LNCAP (cell line): ENCODE results near the gene CCDC85C.

Experiments used
- CTCF ChIP-seq: fragments of 450-650 bp; IDR thresholded peaks from 2 replicates; pipeline ENCODE4 v1.5.1; 2017; ENCODE audit warnings: mild to moderate bottlenecking

Gene CCDC85C

GRCh38 chr14:99564926-99565259, 39.1 kb downstream of the CCDC85C start:
- no peak for TF ChIP-seq CTCF

GRCh38 chr14:99564256-99564925, 39.6 kb downstream of the CCDC85C start:
- TF ChIP-seq CTCF = no peak

- TF ChIP-seq CTCF = no peak
Measured at GRCh38 chr14:99563749-99564129, 40.3 kb downstream of the CCDC85C start.

GRCh38 chr14:99562856-99563748, 40.9 kb downstream of the CCDC85C start:
- peak; percentile 70 for TF ChIP-seq CTCF

- no peak for TF ChIP-seq CTCF
Measured at GRCh38 chr14:99561864-99562263, 42.1 kb downstream of the CCDC85C start.

GRCh38 chr14:99560922-99561683, 42.9 kb downstream of the CCDC85C start:
- no peak for TF ChIP-seq CTCF

GRCh38 chr14:99560403-99560802, 43.6 kb downstream of the CCDC85C start:
- no peak for TF ChIP-seq CTCF
